Mucosa of descending colon (tissue), 3 donors: ENCODE measurements around the gene CFAP77. TPM values are rescaled to one million over a fixed set of nuclear protein-coding genes. Genes with fewer than 3 reads are reported as not detected.

Experiments used
- ATAC-seq: fragments of 200-7000 bp; cut with Tn5 transposase; one replicate; pipeline ENCODE4 v1.9.1; 2020; ENCODE audit warnings: mild to moderate bottlenecking, moderate library complexity
- DNase-seq, 3 donors: peaks; one replicate each; pipeline ENCODE4 v3.0.0-alpha.2; 2020
- H3K36me3 ChIP-seq: fragments of 200-600 bp; one replicate; pipeline ENCODE4 v1.8.0; 2021; ENCODE audit warnings: low read depth, mild to moderate bottlenecking
- H3K4me1 ChIP-seq: fragments of 200-600 bp; one replicate; pipeline ENCODE4 v1.8.0; 2021; ENCODE audit warnings: low read depth, mild to moderate bottlenecking
- H3K4me3 ChIP-seq: fragments of 200-600 bp; one replicate; pipeline ENCODE4 v1.8.0; 2021; ENCODE audit warnings: mild to moderate bottlenecking
- H3K9me3 ChIP-seq: fragments of 200-600 bp; one replicate; pipeline ENCODE4 v1.8.0; 2021; ENCODE audit warnings: mild to moderate bottlenecking
- CTCF ChIP-seq: fragments of 200-600 bp; IDR thresholded peaks from one replicate; pipeline ENCODE4 v1.8.0; 2022; ENCODE audit warnings: antibody characterized with exemption, mild to moderate bottlenecking
- intact Hi-C, 2 donors: fragments of 100-400 bp; cut with DNase I in 1 of 2; cut with micrococcal nuclease in 1 of 2; formaldehyde crosslinking; loops; one replicate each; pipeline versions ENCODE4 v1.11.0 to v1.11.1; 2022; cut with DNase I, micrococcal nuclease
- total RNA-seq, 3 donors: library from RNA; stranded (reverse); fragmentation: NEBNext Ultra II Directional in 2 of 3; extraction: Animal tissue kit (Norgen Biotek cat#: 25700) in 2 of 3; gene quantifications; one replicate each; pipeline versions ENCODE4 v1.2.1 to v1.2.4, GENCODE V29; 2021 to 2023
- donor health status: DM: no; HTN: no; CAD: no; lungs with moderate emphysema.
- donor health status: DM: no; HTN: no; CAD: no.
- donor health status: DM: no; HTN: yes; CAD: no.

Gene CFAP77
- total RNA-seq, 3 donors from 2014 or later, result not detected

DNA sequence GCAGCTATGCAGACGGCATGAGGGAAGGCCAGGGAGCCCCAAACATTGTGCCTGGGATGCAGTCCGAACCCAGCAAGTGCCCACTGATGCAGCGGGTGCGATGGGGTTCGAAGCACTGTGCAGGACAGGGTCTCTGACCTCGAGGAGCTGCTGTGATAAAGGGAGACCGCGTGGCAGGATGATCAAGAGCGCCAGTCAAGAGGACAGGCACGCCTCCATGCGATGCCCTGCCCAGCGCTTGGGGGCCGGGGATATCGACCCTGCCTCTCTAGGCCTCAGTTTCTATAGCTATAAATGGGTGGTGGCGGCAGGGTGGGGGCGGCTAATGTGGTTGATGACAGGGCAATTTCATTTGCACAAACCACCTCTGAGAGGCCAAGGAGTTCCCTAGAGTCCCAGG is 87.7 kb downstream of the CFAP77 start:
- H3K4me3 ChIP-seq, result no peak overlapping the region
- ATAC-seq (no peak), DNase-seq (no peak)
- no peaks in the 10 kb centered on the region for H3K4me1 ChIP-seq
- no peaks in the 10 kb centered on the region for H3K9me3 ChIP-seq
- intact Hi-C loops, result no loop called here
- TF ChIP-seq CTCF, result no peak
- H3K36me3 ChIP-seq, result no peaks in the 10 kb centered on the region

DNA sequence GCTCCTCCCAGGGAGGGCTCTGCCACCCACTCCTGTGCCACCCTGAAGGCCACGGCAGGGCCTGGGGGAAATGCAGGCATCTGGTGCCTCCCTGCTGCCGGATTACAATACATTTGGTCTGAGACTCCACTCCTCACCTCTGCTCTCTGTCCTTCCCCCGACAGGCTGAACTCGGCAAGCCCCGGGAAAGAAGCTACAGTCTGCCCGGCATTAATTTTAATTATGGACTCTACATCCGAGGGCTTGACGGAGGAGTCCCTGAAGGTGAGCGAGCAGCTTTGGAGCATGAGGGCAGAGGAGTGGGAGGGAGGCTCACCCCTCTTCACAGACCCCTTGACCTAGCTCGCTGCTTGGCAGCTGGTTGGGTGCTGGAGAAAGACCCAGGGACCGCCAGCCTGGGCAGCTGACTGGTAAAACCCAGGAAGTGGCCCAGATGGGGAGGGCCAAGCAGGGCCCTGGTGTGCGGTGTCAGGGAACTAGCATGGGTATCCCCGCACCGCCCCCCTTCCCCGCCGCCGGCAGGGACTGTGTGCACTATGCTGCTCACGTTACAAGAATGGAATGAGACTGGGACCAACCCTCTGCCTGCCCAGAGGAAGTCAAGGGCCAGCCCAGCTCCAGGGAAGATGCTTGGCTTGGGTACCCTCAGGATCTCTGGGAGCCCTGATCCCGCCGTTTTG is 88.7 kb downstream of the CFAP77 start:
- ATAC-seq (no peak), DNase-seq (no peak)
- no peaks in the 10 kb centered on the region for H3K9me3 ChIP-seq
- intact Hi-C loops, result no loop called here
- no peaks in the 10 kb centered on the region for H3K36me3 ChIP-seq
- TF ChIP-seq CTCF, result no peak
- H3K4me3 ChIP-seq, result no peak overlapping the region
- H3K4me1 ChIP-seq, result no peaks in the 10 kb centered on the region

DNA sequence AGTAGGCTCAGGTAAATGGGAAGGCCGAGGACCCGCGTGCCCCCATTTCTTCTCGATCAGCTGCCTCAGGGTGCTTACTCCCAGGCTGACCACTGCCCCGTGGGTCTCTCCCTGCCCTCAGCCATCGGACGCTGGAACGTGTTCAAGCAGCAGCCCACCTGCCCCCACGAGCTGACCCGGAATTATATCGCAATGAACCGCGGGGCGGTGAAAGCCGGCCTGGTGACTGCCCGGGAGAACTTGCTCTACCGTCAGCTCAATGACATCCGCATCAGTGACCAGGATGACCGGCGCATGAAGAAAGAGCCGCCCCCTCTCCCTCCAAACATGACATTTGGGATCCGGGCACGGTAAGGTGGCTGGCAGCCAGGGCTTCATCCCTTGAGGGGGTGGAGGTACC is 89.2 kb downstream of the CFAP77 start:
- no peak overlapping the region for H3K4me3 ChIP-seq
- H3K4me1 ChIP-seq, result no peaks in the 10 kb centered on the region
- intact Hi-C loops, result no loop called here
- ATAC-seq (no peak), DNase-seq (no peak)
- no peaks in the 10 kb centered on the region for H3K36me3 ChIP-seq
- no peak for TF ChIP-seq CTCF
- no peaks in the 10 kb centered on the region for H3K9me3 ChIP-seq

GRCh38 chr9:132500193-132500592 is 90.2 kb downstream of the CFAP77 start:
- no peaks in the 10 kb centered on the region for H3K9me3 ChIP-seq
- no peak for TF ChIP-seq CTCF
- ATAC-seq, result no peak
- H3K4me3 ChIP-seq, result no peak overlapping the region
- no peaks in the 10 kb centered on the region for H3K4me1 ChIP-seq
- no peaks in the 10 kb centered on the region for H3K36me3 ChIP-seq
- intact Hi-C loops, result no loop called here
- no peak for DNase-seq

DNA sequence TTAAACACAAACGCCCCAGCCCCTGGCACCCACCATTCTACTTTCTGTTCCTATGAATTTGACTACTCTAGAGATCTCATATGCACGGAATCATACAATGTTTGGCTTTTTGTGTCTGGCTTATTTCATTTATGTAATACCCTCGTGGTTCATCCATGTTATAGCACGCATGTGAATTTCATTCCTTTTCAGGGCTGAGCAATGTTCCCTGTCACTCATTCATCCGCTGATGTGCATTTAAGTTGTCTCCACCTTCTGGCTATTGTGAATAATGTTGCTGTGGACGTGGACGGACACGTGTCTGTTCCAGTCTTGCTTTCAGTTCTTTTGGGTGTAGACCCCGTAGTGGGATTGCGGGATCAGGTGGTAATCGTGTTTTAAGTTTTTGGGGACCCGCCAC is 92.5 kb downstream of the CFAP77 start:
- intact Hi-C loops, result no loop called here
- ATAC-seq (no peak), DNase-seq (no peak)
- H3K4me1 ChIP-seq, result no peaks in the 10 kb centered on the region
- H3K36me3 ChIP-seq, result no peaks in the 10 kb centered on the region
- no peak for TF ChIP-seq CTCF
- no peak overlapping the region for H3K4me3 ChIP-seq
- H3K9me3 ChIP-seq, result no peaks in the 10 kb centered on the region

DNA sequence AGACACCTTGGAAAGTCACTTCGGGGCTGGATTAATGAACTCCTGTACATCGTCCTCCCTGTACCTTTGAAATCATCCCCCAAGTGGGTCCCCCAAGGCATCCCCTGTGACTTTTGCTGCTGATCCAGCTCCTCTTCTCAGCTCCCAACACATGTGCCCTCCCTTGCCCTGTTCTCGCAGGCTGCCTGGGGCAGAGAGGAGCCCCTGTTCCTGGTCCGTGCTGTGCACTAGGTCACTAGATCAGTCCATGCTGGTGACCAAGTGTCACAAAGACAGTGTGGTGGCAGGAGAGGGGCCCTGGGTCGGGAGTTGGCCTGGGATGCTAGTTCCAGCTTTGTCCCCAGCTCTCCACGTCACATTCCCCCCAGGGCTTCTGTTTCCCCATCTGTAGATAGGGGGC is 93.1 kb downstream of the CFAP77 start:
- ATAC-seq (no peak), DNase-seq (no peak)
- no peak for TF ChIP-seq CTCF
- H3K36me3 ChIP-seq, result no peaks in the 10 kb centered on the region
- H3K4me3 ChIP-seq, result no peak overlapping the region
- intact Hi-C loops, result no loop called here
- no peaks in the 10 kb centered on the region for H3K9me3 ChIP-seq
- no peaks in the 10 kb centered on the region for H3K4me1 ChIP-seq
